GM21360 (cell line): ENCODE results near the gene SLC22A15.
"Not testable (repeated sequence)": the region's sequence is repeated elsewhere in the genome, so short reads cannot be mapped to it uniquely, and the experiment has no call there.

ENCODE experiments used
- ATAC-seq: cut with Tn5 transposase; IDR thresholded peaks from one replicate; pipeline ENCODE4 v1.9.1; 2021; ENCODE audit warnings: mild to moderate bottlenecking, moderate library complexity; ENCODE audit not compliant: unreplicated experiment

The SLC22A15 gene

DNA sequence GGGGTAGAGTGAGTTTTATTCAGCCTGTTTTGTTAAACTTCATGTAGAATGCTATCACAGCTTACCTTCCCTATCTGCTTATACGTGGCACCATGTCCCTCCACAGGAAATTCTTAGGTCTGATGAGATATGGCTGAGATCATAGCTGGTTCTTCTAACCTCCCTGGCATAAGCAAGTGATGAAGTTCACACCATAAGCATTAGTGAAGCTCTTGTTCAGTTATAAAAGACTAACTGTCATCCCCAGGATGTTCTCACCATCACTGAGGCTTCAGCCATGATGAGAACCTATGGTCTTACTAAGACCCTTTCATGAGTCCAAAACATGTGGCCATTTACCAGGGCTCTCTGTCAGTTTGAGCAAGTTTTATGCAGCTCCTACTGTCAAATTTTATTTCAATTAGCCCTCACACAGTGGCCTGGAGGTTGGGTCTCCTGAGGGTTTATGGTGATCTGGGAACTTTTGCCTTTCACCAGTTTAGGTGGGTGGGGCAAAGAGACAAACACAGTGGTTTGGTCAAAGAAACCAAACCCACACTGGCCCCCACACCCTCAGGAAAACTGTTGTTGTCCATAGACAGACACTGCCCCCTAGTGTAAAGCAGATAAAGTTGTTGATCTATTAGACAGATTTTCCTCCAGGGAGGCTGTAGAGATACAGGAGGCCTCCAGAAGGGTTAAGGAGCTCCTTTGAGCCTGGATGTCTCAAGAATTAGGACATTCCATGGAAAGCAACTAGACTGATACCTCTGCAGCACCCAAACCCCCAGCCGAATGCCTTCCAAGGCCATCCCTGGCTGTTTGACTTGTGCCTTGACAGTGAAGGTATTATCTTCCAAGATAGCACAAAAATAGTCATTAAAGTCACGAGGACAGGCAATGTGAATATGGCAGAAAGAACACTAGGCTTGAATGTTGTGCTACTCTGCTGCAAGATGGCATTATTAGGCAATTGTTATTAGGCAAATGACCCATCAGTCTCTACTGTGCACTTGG lies 5.0 kb downstream of the SLC22A15 start:
- ATAC-seq, result no peak

DNA sequence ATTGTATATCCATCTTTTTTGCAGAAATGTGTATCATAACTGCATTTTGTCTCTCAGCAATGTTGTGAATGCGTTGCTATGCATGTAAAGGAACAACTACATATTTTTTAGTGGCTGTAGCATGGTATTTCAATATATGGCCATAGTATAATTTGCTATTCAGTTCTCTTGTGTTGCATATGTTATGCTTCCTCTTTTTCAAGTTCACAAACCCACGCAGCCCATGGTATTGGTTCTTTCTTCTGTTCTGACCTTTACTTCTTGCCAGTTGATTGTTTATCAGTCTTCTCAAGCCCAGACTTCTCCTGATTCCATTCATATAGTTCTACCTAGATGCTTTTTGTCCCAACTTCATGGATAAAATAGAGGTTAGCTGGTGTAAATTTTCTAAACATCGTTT lies 6.1 kb downstream of the SLC22A15 start:
- ATAC-seq, result no peak

DNA sequence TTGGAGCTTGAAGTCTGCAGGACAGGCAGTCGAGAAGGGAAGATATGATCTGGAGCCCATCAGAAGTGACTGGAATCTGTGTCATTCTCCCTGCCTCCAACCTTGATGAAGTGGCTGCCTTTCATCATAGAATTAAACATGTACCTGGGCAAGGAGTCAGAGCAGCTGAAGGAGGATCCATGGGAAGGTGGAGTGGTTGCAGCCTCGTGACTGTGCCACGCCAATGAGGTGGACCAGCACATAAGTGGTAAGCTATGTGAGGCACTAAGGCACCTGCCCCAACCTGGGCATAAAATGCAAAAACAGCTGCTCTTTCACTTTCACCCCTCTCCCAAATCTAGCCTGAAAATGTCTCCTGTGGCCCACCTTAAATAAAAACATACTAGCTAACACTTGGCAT lies 7.3 kb downstream of the SLC22A15 start:
- no peak for ATAC-seq

DNA sequence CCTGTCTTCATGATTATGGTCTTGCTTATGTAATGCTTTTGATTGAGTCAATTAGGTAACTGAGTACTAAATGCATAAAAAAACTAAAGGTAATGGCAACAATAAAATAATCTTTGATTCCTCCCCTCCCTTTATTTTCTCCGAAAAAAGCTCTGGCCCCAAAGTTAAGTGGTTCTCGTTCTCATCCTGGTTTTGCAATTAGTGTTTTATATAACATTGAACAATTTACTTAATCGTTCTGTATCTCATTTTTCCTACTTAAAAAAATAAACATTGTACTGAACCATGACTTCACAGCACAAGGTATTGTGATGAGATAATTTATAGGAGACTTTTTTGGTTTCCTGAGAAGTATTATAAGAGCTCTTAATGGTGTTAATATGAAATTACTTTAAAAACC lies 11.3 kb downstream of the SLC22A15 start:
- no peak for ATAC-seq

DNA sequence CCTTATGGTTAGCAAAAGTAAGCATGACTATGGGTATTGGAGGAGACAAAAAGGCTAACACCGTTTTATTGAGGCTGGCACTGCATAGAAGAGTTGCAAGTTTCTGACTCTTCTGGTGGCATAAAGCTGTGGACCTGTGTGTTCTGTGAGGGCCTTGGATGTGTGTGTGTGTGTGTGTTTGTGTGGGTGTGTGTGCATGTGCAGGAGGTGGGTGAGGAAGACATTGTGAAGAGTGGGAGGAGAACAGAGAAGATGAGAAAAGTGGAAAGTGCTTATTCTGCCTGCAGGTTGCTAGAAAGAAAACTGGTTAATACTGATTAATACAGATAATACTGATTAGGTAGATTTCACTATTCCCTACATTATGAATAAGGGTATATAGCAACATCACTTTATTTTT lies 12.6 kb downstream of the SLC22A15 start:
- ATAC-seq, result no peak

DNA sequence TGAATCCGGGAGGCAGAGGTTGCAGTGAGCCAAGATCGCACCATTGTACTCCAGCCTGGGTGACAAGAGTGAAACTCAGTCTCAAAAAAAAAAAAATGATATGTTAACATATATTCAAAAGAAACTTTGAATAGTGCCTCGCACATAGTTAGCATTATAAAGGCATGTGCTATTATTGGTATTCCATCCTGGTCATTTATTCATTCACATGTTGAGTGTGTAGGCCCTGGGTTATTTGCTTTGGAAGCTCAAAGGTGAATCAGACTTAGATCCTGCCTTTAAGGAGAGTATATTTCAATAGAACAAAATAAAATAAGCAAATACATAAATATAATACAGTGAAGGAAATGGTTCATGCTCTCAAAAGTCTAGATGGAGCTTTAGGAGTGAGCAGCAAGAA lies 13.4 kb downstream of the SLC22A15 start:
- no peak for ATAC-seq

DNA sequence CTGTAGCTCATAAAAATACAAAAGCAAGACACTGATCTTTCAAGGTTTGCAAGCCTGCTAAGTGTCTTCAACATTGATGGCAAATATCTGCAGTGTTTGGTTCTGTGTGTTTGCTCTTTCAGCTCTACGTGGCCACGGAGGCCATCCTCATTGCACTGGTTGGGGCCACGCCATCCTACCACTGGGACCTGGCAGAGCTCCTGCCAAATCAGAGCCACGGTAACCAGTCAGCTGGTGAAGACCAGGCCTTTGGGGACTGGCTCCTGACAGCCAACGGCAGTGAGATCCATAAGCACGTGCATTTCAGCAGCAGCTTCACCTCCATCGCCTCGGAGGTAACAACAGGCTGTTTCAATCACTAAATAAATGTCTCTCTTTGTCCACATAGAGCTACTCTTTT lies 15.6 kb downstream of the SLC22A15 start:
- no peak for ATAC-seq

DNA sequence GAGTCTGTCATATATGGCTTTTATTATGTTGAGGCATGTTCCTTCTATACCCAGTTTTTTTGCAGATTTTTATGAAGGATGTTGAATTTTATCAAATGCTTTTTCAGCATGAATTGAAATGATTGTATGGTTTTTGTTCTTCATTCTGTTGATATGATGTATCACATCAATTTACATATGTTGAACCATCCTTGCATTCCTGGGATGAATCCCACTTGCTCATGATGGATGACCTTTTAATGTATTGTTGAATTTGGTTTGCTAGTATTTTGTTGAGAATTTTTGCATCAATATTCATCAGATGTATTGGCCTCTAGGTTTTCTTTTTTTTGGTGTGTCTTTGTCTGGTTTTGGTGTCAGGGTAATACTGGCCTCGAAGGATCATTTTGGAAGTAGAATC lies 21.6 kb downstream of the SLC22A15 start:
- not testable (repeated sequence) for ATAC-seq

DNA sequence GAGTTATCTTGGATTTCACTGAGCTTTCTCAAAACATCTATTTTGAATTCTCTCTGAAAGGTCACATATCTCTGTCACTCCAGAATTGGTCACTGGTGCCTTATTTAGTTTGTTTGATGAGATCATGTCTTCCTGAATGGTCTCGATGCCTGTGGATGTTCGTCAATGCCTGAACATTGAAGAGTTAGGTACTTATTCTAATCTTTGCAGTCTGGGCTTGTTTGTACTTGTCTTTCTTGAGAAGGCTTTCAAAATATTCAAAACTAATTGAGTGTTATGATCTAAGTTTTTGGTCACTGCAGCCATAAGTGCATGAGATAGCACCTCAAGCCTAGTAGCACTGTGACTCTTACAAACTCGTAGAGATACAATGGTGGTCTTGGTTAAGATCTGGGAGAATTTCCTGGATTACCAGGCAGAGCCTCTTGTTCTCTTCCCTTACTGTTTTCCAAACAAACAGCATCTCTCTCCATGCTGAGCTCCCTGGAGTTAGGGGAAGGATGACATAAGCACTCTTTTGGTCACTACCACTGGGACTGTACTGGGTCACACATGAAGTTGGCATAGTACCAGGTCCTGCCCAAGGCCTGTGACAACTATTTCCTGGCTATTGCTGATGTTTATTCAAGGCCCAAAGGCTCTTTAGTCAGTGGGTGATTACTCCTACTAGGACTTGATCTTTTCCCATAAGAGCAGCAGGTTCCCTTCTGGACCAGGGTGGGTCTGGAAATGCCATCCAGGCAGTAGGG lies 25.6 kb downstream of the SLC22A15 start:
- no peak for ATAC-seq

DNA sequence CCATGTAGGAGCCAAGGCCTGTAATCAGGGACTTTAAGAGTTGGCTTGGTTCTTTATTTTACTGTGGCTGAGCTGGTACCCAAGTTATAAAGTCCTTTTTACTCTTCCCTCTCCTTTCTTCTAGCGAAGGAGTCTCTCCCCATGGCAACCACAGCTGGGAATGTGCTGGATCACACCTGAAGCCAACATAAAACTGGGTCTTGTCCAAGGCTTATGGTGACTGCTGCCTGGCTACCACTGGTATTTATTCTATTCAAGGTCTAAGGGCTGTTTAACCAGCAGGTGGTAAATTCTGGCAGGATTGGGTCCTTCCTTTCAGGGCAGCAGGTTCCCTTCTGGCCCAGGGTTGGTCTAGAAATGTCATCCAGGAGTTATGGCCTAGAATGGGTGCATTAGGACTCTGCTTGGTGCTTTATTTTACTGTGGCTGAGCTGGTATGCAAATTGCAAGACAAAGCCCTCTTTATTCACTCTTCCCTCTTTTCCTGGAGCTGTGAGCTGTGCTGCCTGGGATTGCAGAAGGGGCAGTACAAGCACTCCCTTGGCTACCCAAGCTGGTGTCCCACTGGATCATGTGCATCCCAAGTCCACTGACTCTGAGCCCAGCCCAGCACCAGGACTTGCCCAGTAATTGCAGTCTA lies 26.6 kb downstream of the SLC22A15 start:
- ATAC-seq, result no peak

DNA sequence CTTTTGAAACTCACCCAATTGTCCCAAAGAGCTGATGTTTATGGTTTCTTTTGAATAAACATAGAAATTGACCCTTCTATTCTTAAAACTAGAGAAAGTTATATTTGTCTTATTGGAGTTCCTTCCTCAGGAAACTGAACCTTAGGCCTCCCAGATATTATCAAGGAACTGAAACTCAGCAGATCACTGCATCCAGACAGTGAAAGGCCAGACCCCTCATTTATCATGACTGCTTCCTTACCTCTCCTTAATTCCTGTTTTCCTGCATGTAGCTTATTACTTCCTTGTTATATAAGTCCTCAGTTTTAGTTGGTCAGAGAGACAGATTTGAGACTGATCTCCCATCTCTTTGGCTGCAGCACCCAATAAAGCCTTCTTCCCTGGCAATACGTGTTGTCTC lies 27.5 kb downstream of the SLC22A15 start:
- ATAC-seq, result no peak

DNA sequence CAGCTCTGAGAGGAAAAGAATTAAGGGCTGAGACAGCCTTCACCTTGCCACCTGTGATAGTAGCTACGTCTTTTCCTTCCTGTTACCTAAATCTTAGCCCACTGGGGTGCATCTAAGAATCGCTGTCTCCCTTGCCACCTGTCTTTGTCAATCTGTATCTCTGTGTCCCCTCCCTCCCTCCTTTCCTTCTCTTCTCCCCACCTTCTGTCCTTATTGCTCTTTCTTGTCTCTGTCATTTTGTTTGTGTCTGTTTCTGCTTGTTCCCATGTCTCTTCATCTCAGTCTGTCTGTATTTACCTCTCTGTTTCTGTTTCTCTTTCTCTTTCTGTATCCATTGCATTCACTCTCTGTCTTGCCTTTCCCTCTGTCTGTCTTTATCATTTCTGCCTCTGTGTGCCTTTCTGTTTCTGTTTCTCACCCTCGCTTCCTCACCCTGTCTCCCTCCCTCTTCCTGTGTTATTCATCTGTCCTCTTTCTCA lies 30.2 kb downstream of the SLC22A15 start:
- ATAC-seq, result peak; percentile 75

DNA sequence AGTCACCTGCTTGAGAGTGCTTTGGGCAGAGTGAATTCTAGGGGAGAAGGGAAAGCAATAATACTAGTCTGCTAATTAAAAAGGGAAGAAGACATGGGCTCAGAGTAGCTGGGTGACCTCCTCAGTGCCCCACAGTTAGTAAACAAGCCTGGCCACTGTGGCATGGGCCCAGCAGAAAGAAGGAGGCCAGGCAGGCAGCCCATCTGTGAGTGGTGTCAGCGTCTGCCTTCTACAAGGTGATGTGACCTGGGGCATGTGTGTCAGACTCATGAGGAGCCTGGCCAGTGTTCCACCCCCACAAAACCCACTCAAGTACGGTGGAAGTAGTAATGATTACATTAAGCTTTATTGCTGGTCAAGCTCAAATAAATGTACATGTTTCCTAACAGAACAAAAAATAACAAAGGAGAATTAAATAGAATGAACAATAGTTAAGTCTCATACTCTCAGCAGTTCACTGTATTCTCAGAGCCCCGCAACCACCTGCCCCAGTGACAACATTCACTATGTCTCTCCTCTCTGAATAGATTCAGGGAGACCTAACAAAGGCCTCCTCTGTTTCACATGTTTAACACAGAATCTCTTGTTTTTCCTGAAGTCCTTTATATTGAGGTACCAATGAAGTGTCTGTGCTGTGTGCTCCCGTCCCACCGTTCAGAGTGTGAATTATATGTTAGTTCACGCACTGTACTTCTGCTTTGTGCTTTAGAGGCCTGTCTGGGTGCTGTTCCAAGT lies 32.5 kb downstream of the SLC22A15 start:
- no peak for ATAC-seq

DNA sequence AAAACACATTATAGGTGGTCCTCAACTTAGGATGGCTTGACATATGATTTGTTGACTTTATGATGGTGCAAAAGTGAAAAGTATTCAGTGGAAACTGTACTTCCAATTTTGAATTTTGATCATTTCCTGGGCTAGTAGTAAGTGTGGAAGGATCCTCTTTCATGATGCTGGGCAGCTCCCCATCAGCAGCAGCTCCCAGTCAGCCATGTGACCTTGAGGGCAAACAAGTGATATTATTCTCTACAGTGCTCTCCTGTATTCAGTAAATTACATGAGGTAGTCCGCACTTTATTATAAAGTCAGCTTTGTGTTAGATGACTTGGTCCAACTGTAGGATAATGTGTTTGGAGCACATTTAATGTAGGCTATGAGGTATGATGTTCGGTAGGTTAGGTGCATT lies 36.4 kb downstream of the SLC22A15 start:
- no peak for ATAC-seq

DNA sequence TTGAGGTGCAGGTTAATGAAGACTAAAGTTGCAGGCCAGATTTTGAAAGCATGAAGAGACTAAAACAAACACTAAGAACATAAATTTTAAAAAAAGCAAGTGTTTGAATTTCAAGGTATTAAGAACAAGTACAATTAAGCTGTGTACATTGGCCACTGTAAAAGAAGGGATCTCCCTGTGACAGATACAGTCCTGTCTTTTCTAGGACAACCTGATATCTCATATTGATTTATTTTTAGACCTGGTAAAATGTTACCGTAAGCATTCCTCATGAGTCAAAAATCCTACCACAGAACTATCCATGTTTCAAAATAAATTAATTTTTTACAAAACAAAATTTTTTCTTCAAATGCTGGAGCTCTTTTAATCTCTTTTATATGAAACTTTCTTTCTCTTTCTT lies 39.4 kb downstream of the SLC22A15 start:
- no peak for ATAC-seq

DNA sequence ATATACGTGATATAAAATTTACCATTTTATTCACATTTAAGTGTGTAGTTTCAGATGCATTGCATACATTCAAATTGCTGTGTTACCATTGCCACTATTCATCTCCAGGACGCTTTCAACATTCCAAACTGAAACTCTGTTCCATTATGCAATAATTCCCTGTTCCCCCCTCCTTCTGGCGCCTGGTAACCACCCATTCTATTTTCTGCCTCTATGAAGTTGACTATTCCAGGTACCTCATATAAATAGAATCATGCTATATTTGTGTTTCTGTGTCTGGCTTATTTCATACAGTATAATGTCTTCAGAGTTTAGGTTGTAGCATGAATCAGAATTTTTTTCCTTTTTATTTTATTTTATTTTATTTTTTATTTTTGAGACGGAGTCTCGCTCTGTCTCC lies 41.7 kb downstream of the SLC22A15 start:
- no peak for ATAC-seq

DNA sequence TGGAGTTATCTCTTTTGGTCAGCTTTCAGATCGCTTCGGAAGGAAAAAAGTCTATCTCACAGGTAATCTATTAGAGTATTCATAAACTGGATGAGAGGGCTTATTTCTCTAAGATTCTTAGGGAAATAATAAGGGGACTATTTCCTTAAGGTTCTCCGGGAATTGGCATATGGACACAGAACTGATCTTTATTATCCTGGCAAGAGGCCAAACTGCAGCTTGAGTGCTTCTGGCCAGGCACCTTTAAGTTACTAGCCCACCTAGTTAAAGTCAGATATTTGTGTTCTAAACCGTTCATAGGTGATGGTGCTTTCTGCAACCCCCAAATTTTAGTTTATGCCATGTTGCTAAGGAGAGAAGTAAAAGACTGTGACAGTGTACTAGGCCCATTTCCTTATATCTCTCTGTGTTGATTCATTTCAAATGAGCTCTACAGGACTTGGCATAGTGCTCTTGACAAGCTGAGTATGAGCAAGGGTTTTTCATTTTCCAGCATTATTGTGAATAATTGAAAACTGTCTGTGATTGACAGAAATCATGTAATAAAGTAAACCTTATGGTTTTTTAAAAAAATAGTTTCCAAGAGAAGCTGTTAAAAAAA lies 43.4 kb downstream of the SLC22A15 start:
- no peak for ATAC-seq

DNA sequence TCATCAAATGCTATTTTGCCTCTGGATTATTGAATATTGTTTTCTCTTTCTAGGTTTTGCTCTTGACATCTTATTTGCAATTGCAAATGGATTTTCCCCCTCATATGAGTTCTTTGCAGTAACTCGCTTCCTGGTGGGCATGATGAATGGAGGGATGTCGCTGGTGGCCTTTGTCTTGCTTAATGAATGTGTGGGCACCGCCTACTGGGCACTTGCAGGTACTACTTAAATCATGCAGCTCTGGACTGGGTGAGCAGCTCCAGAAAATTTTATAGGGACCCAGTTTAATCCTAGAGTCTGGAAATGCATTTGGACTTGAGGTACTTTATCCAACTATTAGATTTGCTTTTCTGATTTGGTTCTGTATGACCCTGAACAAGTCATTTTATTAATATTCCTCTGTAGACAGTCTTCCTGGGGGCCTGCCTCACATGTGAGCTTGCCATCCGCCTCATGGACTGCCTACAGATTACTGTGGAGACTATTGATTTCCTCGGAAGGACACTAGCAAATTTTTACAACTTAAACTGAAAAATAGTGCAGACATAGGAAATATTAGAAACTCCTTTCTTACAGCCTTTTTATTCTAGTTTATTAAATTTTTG lies 44.5 kb downstream of the SLC22A15 start:
- peak; percentile 84 for ATAC-seq

DNA sequence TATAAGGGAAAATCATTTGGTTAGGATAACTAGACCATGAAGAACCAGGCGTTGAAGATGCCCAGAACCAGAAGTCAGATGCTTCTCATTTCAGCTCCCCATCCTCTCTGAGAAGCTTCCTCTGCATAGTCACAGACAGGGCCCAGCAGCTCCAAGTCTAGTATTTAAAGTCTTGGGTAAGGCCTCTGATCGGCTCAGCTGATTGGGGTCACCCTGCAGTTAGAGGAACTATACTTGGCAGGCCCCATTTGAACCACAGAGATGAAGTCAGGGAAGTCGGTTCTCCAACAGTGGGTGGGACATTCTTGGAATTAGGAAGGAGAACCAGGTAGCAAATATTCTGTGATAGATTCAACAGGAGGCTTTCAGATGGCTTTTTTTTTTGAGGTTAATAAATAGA lies 48.3 kb downstream of the SLC22A15 start:
- ATAC-seq, result no peak

DNA sequence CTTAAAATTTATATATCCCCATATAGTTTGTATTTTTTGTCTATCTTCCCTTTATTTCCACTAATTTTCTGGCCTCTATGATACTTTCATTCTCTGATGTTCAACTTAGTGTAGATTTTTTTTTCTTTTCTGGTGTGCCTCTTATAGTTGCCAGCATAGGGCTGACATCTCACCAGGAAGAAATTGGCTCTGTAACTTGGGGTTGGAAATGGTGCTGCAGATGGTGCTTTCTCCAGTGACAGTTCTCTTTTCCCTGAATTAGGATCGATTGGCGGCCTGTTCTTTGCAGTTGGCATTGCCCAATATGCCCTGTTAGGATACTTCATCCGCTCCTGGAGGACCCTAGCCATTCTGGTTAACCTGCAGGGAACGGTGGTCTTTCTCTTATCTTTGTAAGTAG lies 50.3 kb downstream of the SLC22A15 start:
- no peak for ATAC-seq
